ENCODE results near the gene NUF2. TPM values are rescaled to one million over a fixed set of nuclear protein-coding genes. Genes with fewer than 3 reads are reported as not detected.

The NUF2 gene
- total RNA-seq, 1 donor from 2014 or later: 2.2 TPM

- Histone ChIP-seq H3K4me3 (ENCODE audit: insufficient read depth, low read depth, low read length) (no peak overlapping the region), H3K27ac (ENCODE audit: low read depth, low read length) (no peak overlapping the region), H3K79me2 (ENCODE audit: insufficient read depth, low read length) (no peaks in the 10 kb centered on the region), H3K9me3 (ENCODE audit: insufficient read depth, low read depth, low read length) (no peaks in the 10 kb centered on the region), H3K4me2 (ENCODE audit: low read length) (no peak overlapping the region), H2AFZ (ENCODE audit: low read depth, low read length) (no peak overlapping the region), H3K9ac (ENCODE audit: low read length) (no peak overlapping the region), H4K20me1 (ENCODE audit: insufficient read depth, low read length) (no peaks in the 10 kb centered on the region), H3K4me1 (ENCODE audit: insufficient read depth, low read length) (no peaks in the 10 kb centered on the region), H3K27me3 (ENCODE audit: insufficient read depth, low read length) (no peaks in the 10 kb centered on the region), H3K36me3 (ENCODE audit: insufficient read depth, low read length) (no peaks in the 10 kb centered on the region)
- no peaks in the 10 kb centered on the region for H3K9me3 Mint-ChIP-seq (ENCODE audit: unreplicated experiment)
- TF ChIP-seq EZH2 (IDR thresholded peaks at IDR 0.05; ENCODE audit: insufficient read depth, low read length): no peak
- no peak for TF ChIP-seq CTCF (IDR thresholded peaks at IDR 0.05; ENCODE audit: insufficient read depth, low read depth, low read length)
- no peaks in the 10 kb centered on the region for H3K36me3 Mint-ChIP-seq (ENCODE audit: low read depth, unreplicated experiment)
- DNase-seq (ENCODE audit: low read depth) (no peak), FAIRE-seq (no peak)
- H3K4me3 Mint-ChIP-seq (ENCODE audit: unreplicated experiment): no peak overlapping the region
- no peak overlapping the region for H3K27ac Mint-ChIP-seq (ENCODE audit: unreplicated experiment)
- H3K4me1 Mint-ChIP-seq (ENCODE audit: low read depth, unreplicated experiment): no peaks in the 10 kb centered on the region
- H3K27me3 Mint-ChIP-seq (ENCODE audit: low read depth, unreplicated experiment): peaks cover 2% of the 10 kb centered on the region
Observed at GRCh38 chr1:163381487-163382184, 59.9 kb downstream of the NUF2 start.

- Histone ChIP-seq H4K20me1 (ENCODE audit: insufficient read depth, low read length) (no peaks in the 10 kb centered on the region), H2AFZ (ENCODE audit: low read depth, low read length) (no peak overlapping the region), H3K4me2 (ENCODE audit: low read length) (no peak overlapping the region), H3K27me3 (ENCODE audit: insufficient read depth, low read length) (no peaks in the 10 kb centered on the region), H3K79me2 (ENCODE audit: insufficient read depth, low read length) (no peaks in the 10 kb centered on the region), H3K36me3 (ENCODE audit: insufficient read depth, low read length) (no peaks in the 10 kb centered on the region), H3K4me3 (ENCODE audit: insufficient read depth, low read depth, low read length) (no peak overlapping the region), H3K9ac (ENCODE audit: low read length) (no peak overlapping the region), H3K27ac (ENCODE audit: low read depth, low read length) (no peak overlapping the region), H3K9me3 (ENCODE audit: insufficient read depth, low read depth, low read length) (no peaks in the 10 kb centered on the region), H3K4me1 (ENCODE audit: insufficient read depth, low read length) (no peaks in the 10 kb centered on the region)
- Mint-ChIP-seq H3K9me3 (ENCODE audit: unreplicated experiment) (no peaks in the 10 kb centered on the region), H3K27ac (ENCODE audit: unreplicated experiment) (no peak overlapping the region), H3K36me3 (ENCODE audit: low read depth, unreplicated experiment) (no peaks in the 10 kb centered on the region), H3K27me3 (ENCODE audit: low read depth, unreplicated experiment) (peaks cover 2% of the 10 kb centered on the region), H3K4me1 (ENCODE audit: low read depth, unreplicated experiment) (no peaks in the 10 kb centered on the region), H3K4me3 (ENCODE audit: unreplicated experiment) (no peak overlapping the region)
- FAIRE-seq: no peak
- DNase-seq (ENCODE audit: low read depth): no peak
- TF ChIP-seq CTCF (IDR thresholded peaks at IDR 0.05; ENCODE audit: insufficient read depth, low read depth, low read length) (no peak), EZH2 (IDR thresholded peaks at IDR 0.05; ENCODE audit: insufficient read depth, low read length) (no peak)
Observed at GRCh38 chr1:163382395-163382794, 60.6 kb downstream of the NUF2 start.

GRCh38 chr1:163387146-163387545 lies 65.4 kb downstream of the NUF2 start:
- Histone ChIP-seq H3K4me2 (ENCODE audit: low read length) (no peak overlapping the region), H4K20me1 (ENCODE audit: insufficient read depth, low read length) (no peaks in the 10 kb centered on the region), H3K79me2 (ENCODE audit: insufficient read depth, low read length) (no peaks in the 10 kb centered on the region), H2AFZ (ENCODE audit: low read depth, low read length) (no peak overlapping the region), H3K4me1 (ENCODE audit: insufficient read depth, low read length) (no peaks in the 10 kb centered on the region), H3K27me3 (ENCODE audit: insufficient read depth, low read length) (no peaks in the 10 kb centered on the region), H3K36me3 (ENCODE audit: insufficient read depth, low read length) (no peaks in the 10 kb centered on the region), H3K9ac (ENCODE audit: low read length) (no peak overlapping the region), H3K4me3 (ENCODE audit: insufficient read depth, low read depth, low read length) (no peak overlapping the region), H3K27ac (ENCODE audit: low read depth, low read length) (no peak overlapping the region), H3K9me3 (ENCODE audit: insufficient read depth, low read depth, low read length) (no peaks in the 10 kb centered on the region)
- H3K27ac Mint-ChIP-seq (ENCODE audit: unreplicated experiment): no peak overlapping the region
- DNase-seq (ENCODE audit: low read depth) (no peak), FAIRE-seq (no peak)
- H3K4me3 Mint-ChIP-seq (ENCODE audit: unreplicated experiment): no peak overlapping the region
- no peaks in the 10 kb centered on the region for H3K4me1 Mint-ChIP-seq (ENCODE audit: low read depth, unreplicated experiment)
- no peaks in the 10 kb centered on the region for H3K9me3 Mint-ChIP-seq (ENCODE audit: unreplicated experiment)
- no peak for TF ChIP-seq CTCF (IDR thresholded peaks at IDR 0.05; ENCODE audit: insufficient read depth, low read depth, low read length)
- TF ChIP-seq EZH2 (IDR thresholded peaks at IDR 0.05; ENCODE audit: insufficient read depth, low read length): no peak
- H3K36me3 Mint-ChIP-seq (ENCODE audit: low read depth, unreplicated experiment): no peaks in the 10 kb centered on the region
- peaks cover 2% of the 10 kb centered on the region for H3K27me3 Mint-ChIP-seq (ENCODE audit: low read depth, unreplicated experiment)
